ENCODE measurements around the gene INPP5A.
A peak's percentile ranks its signal among the peaks of the same experiment; 100 is the strongest.

Gene INPP5A

DNA sequence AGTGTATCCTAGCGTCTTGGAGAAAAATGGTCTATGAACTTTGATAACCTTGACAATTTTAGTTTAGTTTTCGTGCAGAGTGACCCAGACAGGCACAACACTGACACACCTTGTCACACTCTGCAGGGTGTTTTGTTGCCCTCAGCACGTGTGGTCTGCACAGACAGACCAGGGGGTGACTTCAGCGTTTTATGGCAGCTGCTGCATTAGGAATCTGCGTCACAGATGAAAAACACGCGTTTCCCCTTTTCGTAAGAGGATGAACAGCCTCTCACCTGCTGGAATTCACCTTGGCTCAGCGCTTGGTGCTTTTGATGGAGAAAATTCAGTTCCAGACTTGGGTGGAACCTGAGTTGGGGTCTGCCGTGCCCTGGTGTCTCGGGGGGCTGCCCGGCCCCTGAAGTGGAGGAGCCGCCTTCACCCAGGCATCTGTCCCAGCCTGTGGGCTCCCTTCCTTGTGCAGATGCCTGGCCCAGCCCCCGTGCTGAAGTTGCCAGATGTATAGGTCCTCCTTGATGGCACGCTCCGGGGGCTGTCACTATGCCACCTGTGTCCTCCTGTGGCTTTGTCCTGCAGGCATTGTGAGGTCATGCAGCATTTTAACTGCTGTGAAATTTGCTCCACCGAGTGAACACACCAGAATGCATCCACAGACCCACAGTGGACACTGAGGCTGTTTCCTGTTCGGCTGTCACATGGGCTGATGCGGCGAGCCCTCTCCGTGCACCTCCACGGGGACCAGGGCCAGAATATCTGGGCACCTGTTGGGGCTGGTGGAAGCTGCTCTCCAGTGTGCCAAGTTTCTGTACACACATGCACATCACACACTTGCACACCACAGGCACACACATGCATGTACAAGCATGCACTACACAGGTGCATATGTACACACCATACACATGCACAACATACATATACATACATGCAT, 18.3 kb downstream of the INPP5A start:
- peak in 2 of 10 donors; percentile 27 to 77 for DNase-seq
- intact Hi-C loops (cut with DNase I) = no loop called here

DNA sequence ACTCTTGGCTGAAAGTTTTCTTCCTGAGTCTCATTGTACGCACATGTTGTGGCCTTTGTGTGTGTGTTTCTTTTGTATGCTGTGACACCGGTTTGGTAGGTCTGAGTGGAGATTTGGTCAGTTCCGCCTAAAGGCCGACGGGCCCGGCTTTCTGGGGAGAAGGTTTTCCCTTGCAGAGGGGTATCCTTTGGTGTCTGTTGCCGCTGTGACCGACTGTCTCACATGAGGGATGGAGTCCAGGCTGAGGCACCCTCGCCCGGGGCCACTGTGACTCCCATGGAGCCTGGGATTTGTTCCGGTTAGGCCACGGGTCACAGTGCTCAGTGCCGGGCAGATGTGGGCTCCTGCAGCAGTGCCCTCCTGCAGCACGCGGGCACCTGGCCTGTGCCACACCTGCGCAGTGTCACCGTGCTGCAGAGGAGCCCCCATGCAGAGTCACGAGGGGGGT, 19.4 kb downstream of the INPP5A start:
- peak in 3 of 10 donors; percentile 46 to 76 (median 62) for DNase-seq
- intact Hi-C loops (cut with DNase I) = no loop called here

DNA sequence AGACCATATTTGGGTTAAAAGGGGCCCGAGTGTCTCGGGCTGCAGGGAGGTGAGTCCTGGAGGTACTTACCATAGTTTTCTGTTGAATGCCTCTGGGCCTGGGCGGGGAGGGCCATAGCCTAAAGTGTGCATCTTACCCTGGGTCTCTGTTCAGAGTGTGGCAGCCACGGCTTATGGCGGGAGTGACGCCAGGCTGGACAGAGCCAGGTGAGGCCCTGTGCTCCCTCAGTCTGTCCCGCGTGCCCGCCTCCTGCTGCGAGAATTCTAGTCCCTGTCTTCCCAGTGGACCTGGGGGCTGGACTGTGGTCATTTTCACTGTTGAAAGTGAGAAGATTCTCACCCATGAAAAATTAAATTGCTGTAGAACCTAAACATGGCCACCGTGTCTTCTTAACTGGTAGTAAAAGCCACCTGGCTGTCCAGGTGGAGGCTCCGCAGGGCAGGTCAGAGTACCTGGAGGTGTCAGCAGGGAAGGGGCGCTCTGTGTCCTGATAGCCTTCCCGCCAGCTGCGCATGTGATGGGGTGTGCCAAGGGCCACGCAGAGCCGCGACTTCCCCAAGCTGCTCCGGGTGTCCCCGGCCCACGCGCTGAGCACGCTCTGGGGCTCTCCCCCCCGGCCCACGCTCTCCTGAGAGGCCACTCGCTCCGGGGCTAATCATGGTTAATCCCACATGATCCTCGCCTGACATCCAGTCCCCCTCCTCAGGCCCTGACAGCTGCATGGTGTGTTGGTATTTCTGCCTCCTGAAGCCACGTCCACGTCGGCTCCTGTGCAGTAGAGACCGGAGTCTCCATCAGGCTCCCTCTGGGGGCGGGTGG, 20.3 kb downstream of the INPP5A start:
- intact Hi-C loops (cut with DNase I) = no loop called here
- peak in 2 of 10 donors; percentile 67 to 69 for DNase-seq

DNA sequence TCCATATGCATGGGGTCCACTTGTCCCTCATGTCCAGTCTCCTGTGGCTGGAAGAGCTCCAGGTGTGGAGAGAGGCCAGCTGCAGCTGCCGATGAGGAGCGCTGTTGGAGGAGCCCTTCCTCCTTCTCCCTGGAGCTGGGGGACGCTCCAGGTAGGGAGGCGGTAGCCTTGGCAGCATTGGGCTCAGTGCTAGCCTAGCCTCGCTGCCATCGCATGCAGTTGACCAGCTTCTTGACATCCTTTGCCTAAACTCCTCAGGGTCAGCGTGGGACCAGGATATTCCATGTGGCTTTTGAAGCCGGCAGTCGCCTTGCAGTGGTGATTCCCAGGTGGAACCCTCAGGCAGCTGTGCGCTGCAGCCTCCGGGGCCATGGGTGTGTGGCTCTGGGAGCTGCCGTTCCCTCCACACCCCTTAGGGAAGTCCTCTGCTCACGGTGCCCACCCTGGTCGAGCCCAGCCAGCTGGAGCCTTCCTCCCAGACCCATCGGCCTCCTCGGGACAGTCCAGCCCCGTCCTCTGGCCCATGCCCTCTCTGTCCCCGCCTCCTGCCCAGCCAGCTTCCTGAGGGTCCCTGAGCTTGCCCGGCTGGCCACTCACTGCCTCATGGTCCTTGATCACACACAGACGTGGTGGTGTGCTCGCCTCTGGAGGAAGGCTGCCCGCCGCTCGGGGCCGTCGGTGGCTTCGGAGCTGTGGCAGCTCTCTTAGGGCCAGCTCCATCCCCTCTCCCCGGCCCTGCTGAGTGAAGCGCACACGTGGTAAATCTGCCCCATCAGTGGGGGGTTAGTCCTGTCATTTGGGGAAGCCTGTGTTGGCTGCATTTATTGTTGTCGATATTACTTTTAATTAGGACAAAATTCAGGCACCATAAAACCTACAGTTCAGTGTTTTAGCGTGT, 21.2 kb downstream of the INPP5A start:
- intact Hi-C loops (cut with DNase I) = no loop called here
- peak in 3 of 10 donors; percentile 62 to 84 (median 64) for DNase-seq

DNA sequence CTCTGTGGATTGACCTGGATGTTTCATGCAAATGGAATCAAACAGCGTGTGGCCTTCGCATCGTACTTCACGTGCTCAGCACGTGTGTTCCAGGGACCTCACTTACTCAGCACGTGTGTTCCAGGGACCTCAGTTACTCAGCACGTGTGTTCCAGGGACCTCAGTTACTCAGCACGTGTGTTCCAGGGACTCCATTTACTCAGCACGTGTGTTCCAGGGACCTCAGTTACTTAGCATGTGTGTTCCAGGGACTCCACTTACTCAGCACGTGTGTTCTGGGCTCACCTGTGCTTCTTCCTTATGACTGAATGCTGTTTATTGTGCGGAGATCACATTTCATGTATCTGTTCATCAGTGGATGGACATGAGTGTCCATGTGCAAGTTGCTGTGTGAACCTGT, 22.0 kb downstream of the INPP5A start:
- intact Hi-C loops (cut with DNase I) = no loop called here

DNA sequence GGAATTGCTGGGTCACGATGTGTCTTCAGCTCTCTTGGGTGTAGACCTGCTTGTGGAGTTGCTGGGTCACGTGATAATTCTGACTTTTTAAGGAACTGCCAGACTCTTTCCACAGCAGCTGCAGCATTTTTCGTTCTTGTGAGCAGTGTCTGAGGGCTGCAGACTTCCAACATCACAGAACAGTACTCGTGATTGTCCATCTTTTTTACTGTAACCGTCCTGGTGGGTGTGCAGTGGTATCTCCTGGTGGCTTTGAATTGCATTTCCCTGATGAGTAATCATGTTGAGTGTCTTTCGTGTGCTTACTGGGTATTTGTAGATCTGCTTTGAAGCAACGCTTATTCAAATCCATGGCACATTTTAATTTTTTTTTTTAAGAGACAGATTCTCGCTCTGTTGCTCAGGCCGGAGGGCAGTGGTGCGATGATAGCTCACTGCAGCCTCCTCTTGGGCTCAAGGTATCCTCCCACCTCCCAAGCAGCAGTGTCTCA, 22.7 kb downstream of the INPP5A start:
- DNase-seq = peak in 2 of 10 donors; percentile 54 to 62
- intact Hi-C loops (cut with DNase I) = no loop called here

More for the DNA sequence above, 22.0 kb downstream of the INPP5A start:
- DNase-seq = no peak

DNA sequence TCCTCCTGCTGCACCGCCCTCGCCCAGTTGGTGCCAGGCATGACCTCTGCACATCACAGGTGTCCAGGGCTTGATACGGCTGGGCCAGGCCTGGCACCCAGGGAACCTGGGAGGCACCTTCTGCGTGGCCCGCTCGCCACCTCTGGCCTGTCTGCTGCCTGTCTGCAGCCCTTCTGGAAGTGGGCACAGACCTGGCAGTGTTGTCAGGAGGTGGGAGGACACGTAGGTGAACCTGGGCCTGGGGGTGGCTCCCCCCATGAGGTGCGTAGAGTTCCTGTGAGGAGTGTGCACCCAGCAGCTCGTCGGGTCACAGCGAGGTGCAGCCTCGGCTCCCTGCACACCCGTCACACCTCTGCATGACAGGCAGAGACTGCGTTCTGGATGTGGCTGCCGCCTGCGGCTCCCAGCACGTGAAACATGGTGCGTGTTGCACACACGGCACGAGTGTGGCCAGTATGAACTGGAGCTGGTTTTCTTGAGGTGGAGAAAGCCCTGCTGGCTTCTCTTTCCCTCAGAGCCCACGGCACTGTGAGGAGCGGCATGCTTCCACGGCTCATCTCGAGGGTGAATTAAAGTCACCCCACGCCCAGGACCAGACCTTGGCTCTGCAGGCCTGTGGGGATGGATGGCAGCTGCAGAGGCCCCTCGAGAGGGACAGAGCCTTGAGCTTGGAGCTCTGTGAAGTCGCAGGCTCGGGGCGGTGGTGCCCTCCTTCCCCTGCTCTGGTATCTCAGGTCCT, 24.8 kb downstream of the INPP5A start:
- peak in 2 of 10 donors; percentile 50 to 77 for DNase-seq
- intact Hi-C loops (cut with DNase I) = no loop called here

DNA sequence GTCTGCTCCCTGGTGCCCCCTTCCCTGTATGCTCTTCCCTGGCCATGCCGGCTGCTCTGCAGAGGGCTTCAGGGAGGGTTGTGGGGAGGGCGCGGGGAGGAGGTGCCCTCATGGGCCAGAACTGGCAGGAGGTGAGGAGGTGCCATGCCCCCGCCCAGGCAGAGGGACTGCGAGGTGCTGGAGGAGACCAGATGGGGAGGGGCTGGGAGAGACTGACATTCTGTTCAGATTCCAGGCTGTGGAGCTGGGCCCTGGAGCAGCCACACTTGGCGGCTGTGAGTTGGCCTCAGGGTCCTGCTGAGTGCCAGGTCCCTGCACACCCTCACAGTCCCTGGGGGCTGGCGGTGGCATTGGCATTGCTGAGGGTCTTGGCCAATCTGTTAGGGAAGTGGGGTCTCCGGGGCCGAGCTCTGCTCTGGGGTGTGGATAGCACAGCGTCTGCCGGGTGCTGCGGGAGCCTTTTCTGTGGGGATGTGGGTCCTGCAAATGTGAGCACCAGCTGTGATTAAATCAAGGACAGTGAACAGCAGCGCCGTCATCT, 25.4 kb downstream of the INPP5A start:
- intact Hi-C loops (cut with DNase I) = no loop called here
- peak in 2 of 10 donors; percentile 48 to 75 for DNase-seq

DNA sequence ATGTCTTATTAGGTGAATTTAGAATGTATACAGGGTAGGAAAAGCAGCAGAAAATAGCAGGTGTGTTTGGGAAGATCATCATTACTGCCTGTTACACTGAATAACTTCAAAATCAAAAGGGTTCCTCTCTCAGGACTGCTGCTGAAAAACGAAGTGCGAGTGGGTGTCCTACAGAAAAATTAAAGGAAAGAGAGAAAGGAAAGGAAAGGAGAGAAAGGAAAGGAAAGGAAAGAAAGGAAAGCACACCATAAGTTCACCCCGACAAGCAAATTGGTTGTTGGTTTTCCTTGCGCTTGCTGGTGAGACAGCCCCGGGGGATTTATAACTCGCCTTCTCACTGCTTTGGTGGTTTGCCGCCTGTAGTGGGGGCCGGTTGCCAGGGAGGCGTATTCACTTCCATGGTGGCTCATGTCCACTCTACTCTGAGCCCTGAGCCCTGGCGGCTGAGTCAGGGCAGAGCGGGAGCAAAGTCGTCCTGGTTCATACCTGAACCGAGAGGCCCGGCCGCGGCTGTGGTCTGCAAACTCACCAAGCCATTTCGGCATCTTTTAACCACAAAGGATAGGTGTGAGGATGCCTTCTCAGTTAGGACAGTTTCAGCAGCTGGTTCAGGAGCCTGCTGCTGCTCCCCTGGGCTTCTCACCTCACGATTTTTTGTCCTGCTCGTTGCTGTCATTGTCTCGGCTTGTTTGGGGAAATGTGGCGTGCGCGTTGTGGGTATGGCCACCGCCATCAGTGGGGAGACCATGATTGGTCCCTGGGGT, 26.1 kb downstream of the INPP5A start:
- peak in 1 of 10 donors; percentile 65 for DNase-seq

DNA sequence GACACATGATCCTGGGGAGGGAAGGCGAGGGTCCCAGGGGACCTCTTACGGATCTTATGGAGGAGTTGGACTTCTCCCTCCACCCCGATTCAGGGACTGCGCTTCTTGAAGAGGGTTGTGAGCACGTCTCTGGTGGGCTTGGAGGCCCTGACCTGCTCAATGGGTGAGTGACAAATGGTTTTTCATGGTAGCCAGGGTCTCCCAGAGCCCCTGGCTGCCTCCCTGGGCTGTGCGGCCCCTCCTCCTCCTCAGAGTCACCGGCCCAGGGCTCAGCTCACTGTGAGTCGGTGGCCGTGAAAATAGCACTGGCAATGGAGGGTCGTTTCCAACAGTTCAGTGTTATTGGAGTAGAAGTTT, 26.6 kb downstream of the INPP5A start:
- DNase-seq = peak in 1 of 10 donors; percentile 49
- intact Hi-C loops (cut with DNase I) = no loop called here

More for the DNA sequence above, 26.1 kb downstream of the INPP5A start:
- intact Hi-C loops (cut with DNase I) = no loop called here

DNA sequence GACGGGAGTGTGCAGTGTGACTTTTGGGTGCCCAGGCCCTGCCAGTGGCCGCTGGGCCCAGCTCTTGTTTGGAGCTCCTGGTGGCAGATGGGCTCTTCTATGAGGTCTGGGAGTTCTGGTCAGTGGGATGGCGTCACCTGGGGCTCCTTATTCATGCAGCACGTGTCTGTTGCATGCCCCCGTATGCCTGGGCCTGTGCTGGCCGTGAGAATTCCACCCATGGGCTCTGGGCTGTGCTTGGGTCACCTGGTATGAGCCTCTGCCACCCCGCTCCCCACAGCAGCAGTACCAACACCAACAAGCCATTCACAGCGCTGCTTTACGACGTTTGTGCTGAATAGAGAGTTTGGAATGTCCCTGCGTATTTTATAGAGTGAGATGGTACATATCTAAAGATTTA, 27.1 kb downstream of the INPP5A start:
- peak in 2 of 10 donors; percentile 29 to 67 for DNase-seq

DNA sequence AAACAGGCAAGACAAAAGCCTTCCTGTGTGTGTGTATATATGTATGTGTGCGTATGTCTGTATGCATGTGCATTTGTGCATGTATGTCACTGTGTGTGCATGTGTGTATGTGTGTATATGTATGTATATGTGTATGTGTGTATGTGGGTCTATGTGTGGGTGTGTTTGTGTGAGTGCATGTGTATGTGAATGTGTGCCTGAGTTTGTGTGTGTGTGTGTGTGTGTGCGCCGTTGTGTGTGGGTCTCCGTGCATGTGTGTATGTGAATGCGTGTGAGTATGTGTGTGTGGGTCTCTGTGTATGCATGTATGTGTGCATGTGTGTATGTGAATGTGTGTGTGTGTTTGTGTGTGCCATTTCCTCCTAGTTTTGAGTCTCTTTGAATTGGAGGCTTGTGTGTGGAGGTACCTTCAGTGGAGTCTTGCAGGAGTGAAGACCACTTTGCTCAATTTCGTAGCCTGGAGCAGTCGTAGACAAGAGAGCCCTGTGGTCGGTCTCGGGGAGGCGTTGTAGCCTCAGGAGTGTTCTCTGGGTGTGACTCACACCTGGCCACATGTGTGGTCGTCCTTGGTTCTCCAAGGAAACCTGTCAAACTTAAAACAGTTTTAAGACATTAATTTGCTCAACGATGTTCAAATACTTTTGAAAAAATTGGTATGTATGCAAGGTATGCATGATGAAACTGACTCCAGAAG, 28.1 kb downstream of the INPP5A start:
- peak in 2 of 10 donors; percentile 5 to 11 for DNase-seq
- intact Hi-C loops (cut with DNase I) = no loop called here

More for the DNA sequence above, 27.1 kb downstream of the INPP5A start:
- intact Hi-C loops (cut with DNase I) = no loop called here

DNA sequence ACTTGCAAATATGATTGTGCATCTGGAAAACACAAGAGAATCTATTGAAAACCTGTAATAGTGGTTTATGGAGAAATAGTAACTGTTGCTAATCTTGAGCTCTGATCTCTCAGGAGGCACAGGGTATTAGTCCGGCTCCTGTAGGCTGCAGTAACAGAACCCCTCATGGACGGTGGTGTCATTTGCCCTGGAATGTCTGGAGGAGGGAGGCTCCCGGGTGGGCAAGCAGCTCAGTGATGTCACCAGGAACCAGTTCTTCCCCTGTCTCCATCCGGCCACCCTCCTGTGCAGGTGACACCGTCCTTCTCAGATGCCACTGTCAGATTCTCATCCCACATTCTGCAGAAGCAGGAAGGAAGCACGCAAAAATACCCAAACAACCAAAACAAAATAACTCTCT, 29.3 kb downstream of the INPP5A start:
- intact Hi-C loops (cut with DNase I) = no loop called here
- peak in 2 of 10 donors; percentile 22 to 42 for DNase-seq

DNA sequence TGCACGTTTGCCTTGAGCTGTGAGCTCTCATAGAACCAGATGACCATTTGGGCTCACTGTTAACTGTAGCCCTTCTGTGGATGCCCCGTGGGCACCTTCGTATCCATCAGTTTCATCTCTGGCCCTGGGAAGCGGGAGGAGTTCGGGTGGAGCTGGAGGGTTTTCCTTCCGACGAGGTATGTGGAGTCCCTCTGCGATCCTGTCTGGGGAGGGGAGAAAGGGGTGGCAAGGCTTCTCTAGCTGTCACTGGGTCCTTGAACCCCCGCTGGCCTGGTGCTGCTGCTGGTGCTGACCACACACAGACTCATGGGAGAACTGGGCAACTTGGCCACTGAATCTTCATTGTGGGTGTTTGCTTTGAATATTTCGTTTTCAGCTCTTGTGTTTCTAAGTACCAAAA, 32.7 kb downstream of the INPP5A start:
- peak in 2 of 10 donors; percentile 29 to 43 for DNase-seq
- intact Hi-C loops (cut with DNase I) = no loop called here

DNA sequence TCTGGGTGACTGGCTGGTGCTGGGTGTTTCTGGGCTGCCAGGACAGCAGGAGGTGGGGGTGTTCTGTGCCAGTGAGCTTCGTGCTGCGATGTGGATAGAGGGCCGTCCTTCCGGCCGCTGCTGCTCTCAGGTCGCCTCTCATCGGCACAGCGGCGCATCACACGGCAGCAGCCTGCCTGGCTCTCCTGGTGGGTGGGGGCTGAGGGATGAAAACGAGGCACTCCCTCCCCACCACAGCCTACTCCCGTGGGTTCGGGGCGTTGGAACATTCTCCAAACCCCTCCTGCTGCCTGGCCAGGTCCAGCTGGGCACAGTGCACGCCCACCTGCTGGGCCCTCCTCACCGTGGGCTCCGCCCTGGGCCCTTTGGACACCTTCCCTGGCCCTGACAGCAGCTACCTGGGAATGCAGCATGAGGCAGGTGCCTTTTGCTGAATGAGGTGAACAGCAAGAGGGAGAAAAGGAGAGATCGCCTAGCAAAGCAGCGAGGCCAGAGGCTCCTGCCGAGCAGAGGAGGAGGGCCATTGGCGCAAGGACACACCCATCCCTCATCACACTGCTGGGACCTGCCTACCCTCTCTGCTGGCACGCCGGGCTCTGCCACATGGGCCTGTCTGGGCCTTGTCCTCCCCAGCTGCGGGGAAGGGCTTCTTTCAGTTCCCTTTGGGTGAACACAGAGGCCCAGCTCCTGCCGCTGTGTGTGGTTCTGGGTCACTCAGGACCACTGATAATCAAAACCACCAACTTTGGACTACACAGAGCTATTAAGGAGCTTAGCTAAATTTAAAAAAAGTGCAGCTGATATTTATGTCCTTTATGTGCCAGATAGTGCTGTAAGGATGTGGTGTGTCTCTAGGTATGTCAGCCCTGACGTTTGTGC, 33.4 kb downstream of the INPP5A start:
- peak in 2 of 10 donors; percentile 70 to 86 for DNase-seq
- intact Hi-C loops (cut with DNase I) = no loop called here
